A673 (cell line): ENCODE results near the gene ASTN1.

Source experiments
- CTCF ChIP-seq: fragments of 300-800, 200-600 bp; sonication (generic); conservative IDR thresholded peaks from 2 replicates; pipeline ENCODE4 v1.5.1; 2017; ENCODE audit warnings: low read depth, mild to moderate bottlenecking, antibody characterized with exemption, low read length, moderate library complexity, mixed read lengths
- EZH2 ChIP-seq: fragments of 200-600 bp; sonication (generic); IDR thresholded peaks from 2 replicates; pipeline ENCODE4 v1.6.1; 2017; ENCODE audit warnings: borderline replicate concordance, low read depth, mild to moderate bottlenecking, mixed read lengths, antibody characterized with exemption, low read length; ENCODE audit not compliant: poor library complexity, severe bottlenecking

GRCh38 chr1:176989023-176989422 lies 175.5 kb downstream of the ASTN1 start:
- TF ChIP-seq CTCF, result no peak
- no peak for TF ChIP-seq EZH2
